PC-9 (cell line): ENCODE data around the gene JAK3. TPM values are rescaled to one million over a fixed set of nuclear protein-coding genes. Genes with fewer than 3 reads are reported as not detected.

Experiments used
- BruUV-seq: library from RNA; stranded (reverse); fragments of 400-500 nt; replicated peaks from 2 replicates; lab custom pipeline; 2021; lab: Mats Ljungman, UMichigan
- CTCF ChIA-PET: fragments of 300-600 bp; sonication (Branson Sonifier 250); formaldehyde crosslinking; loops from one replicate; lab custom pipeline; 2022; ENCODE audit warnings: antibody characterized with exemption; lab: Charles Lee
- POLR2A ChIA-PET: fragments of 300-600 bp; sonication (Branson Sonifier 250); formaldehyde crosslinking; loops from one replicate; lab custom pipeline; 2022; ENCODE audit warnings: antibody characterized with exemption; ENCODE audit not compliant: unreplicated experiment; lab: Charles Lee
- DNase-seq, 2 experiments: peaks; one replicate each; pipeline versions ENCODE4 v3.0.0 to v3.0.0-alpha.2; 2015 to 2022; ENCODE audit warnings: mixed read lengths in 1 of 2
- H2AFZ ChIP-seq: fragments of 200-600 bp; sonication (generic); 2 replicates; pipeline ENCODE4 v1.8.1; 2017; ENCODE audit warnings: antibody characterized with exemption
- H3F3A ChIP-seq: fragments of 200-600 bp; sonication (generic); 2 replicates; pipeline ENCODE4 v1.8.1; 2017; ENCODE audit warnings: antibody characterized with exemption, mild to moderate bottlenecking, low read depth; ENCODE audit not compliant: insufficient read depth
- H3K27ac ChIP-seq: fragments of 200-600 bp; sonication (generic); 2 replicates; pipeline ENCODE4 v1.6.1; 2016; ENCODE audit warnings: mixed run types
- H3K27me3 ChIP-seq: fragments of 200-600 bp; sonication (generic); 2 replicates; pipeline ENCODE4 v1.6.1; 2016; ENCODE audit warnings: low read depth, mixed run types; ENCODE audit not compliant: insufficient read depth
- H3K36me3 ChIP-seq: fragments of 200-600 bp; sonication (generic); 2 replicates; pipeline ENCODE4 v1.6.1; 2016; ENCODE audit warnings: low read depth, mixed run types
- H3K4me1 ChIP-seq: fragments of 200-600 bp; sonication (generic); replicated peaks from 2 replicates; pipeline ENCODE4 v1.6.1; 2016; ENCODE audit warnings: mixed run types; ENCODE audit not compliant: insufficient read depth
- H3K4me2 ChIP-seq: fragments of 200-600 bp; sonication (generic); 2 replicates; pipeline ENCODE4 v1.6.1; 2017; ENCODE audit warnings: mixed run types
- H3K4me3 ChIP-seq: fragments of 200-600 bp; sonication (generic); 2 replicates; pipeline ENCODE4 v1.6.1; 2016; ENCODE audit warnings: mixed run types
- H3K79me2 ChIP-seq: fragments of 200-600 bp; sonication (generic); 2 replicates; pipeline ENCODE4 v1.6.1; 2017; ENCODE audit warnings: low read depth, mixed run types
- H3K9me2 ChIP-seq: fragments of 200-600 bp; sonication (generic); 2 replicates; pipeline ENCODE4 v1.8.1; 2017; ENCODE audit warnings: mild to moderate bottlenecking; ENCODE audit not compliant: insufficient read depth
- H3K9me3 ChIP-seq: fragments of 200-600 bp; sonication (generic); 2 replicates; pipeline ENCODE4 v1.8.1; 2016; ENCODE audit warnings: low read depth; ENCODE audit not compliant: insufficient read depth
- H4K20me1 ChIP-seq: fragments of 200-600 bp; sonication (generic); 2 replicates; pipeline ENCODE4 v1.8.1; 2017; ENCODE audit not compliant: insufficient read depth
- EZH2 ChIP-seq: fragments of 200-600 bp; sonication (generic); IDR thresholded peaks from 2 replicates; pipeline ENCODE4 v1.8.0; 2017; ENCODE audit warnings: antibody characterized with exemption, low read depth
- intact Hi-C: fragments of 100-400 bp; cut with micrococcal nuclease; formaldehyde crosslinking; loops from one replicate; pipeline ENCODE4 v1.10.0; 2022; ENCODE audit not compliant: unreplicated experiment
- total RNA-seq: library from RNA; stranded (reverse); gene quantifications from 2 replicates; pipeline ENCODE4 v1.2.3, GENCODE V29; 2021
- TF ChIP-seq, protein P1 (sequence below): fragments of 200-600 bp; sonication (generic); conservative IDR thresholded peaks from 2 replicates; pipeline ENCODE4 v1.6.1; 2017; ENCODE audit warnings: mixed run types, antibody characterized with exemption, mild to moderate bottlenecking, moderate library complexity

Gene JAK3
- total RNA-seq, 1 experiment from 2014 or later, result 13.5 TPM

DNA sequence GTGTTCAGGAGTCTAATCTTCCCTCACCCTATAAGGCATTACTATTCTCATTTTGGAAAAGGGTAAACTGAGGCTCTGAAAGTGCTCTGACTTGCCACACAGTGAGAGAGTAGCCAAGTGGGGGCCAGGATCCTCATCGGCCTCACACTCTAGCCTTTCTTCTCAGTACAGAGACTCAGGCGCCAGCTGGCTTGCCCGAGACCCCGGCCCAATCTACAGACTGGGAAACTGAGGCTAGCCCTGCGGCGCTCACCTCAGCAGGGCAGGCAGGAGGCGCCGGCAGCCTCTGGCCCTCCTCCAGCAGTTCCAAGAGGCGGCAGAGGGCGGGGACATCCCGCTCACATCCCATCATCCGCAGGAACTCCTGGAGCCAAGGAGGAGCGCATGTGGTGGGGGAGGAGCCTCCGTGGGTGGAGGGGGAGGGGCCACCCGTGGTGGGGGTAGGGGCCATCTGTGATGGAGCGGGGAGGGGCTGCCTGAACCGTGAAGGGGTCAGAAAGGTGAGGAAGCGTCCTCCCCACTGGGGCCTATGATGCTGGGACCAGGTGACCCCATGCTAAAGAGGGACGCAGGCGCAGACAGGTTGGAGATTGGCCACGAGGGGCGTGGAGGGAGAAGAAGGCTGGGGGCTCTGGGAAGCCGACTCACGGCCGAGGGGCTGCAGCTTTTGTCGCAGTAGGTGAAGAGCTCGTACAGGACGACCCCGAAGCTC, 17.8 kb downstream of the JAK3 start:
- no peaks in the 10 kb centered on the region for H3K36me3 ChIP-seq
- H3K4me2 ChIP-seq, result peak overlapping the region; percentile 86
- peak overlapping the region; percentile 62 for H3K27ac ChIP-seq
- peak overlapping the region; percentile 67 for H3K4me3 ChIP-seq
- ChIA-PET POLR2A (interaction anchor here (0.5 to 1.0 kb wide), 4 partner anchors 12 to 358 kb away, joined by 3 to 19 read pairs (median 6); partner anchors contain the start of gene B3GNT3), CTCF (interaction anchor here (1.3 kb wide), 1 partner anchor 12 kb away, joined by 3 read pairs; no protein-coding TSS in a partner anchor)
- no peaks in the 10 kb centered on the region for H3K9me3 ChIP-seq
- peaks cover 8% of the 10 kb centered on the region for H3K4me1 ChIP-seq
- peaks cover 20% of the 10 kb centered on the region for H3F3A ChIP-seq
- intact Hi-C loops, result loop anchor here (1.0 to 2.0 kb wide), 2 partner anchors 12 to 33 kb away; no protein-coding TSS in a partner anchor
- no peak for TF ChIP-seq EZH2
- TF ChIP-seq, protein P1, sequence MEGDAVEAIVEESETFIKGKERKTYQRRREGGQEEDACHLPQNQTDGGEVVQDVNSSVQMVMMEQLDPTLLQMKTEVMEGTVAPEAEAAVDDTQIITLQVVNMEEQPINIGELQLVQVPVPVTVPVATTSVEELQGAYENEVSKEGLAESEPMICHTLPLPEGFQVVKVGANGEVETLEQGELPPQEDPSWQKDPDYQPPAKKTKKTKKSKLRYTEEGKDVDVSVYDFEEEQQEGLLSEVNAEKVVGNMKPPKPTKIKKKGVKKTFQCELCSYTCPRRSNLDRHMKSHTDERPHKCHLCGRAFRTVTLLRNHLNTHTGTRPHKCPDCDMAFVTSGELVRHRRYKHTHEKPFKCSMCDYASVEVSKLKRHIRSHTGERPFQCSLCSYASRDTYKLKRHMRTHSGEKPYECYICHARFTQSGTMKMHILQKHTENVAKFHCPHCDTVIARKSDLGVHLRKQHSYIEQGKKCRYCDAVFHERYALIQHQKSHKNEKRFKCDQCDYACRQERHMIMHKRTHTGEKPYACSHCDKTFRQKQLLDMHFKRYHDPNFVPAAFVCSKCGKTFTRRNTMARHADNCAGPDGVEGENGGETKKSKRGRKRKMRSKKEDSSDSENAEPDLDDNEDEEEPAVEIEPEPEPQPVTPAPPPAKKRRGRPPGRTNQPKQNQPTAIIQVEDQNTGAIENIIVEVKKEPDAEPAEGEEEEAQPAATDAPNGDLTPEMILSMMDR, result peak; percentile 35; the same call in 1 of the 2 replicates
- TSS peak; percentile 30 for BruUV-seq
- no peaks in the 10 kb centered on the region for H3K27me3 ChIP-seq
- 0 out of 2 replicates have a peak, but pooled peaks cover 3% of the 10 kb centered on the region for H3K79me2 ChIP-seq
- DNase-seq, result peak; percentile 72 to 82
- peak overlapping the region; percentile 81 for H2AFZ ChIP-seq
- no peaks in the 10 kb centered on the region for H4K20me1 ChIP-seq
- H3K9me2 ChIP-seq, result no peaks in the 10 kb centered on the region

- no peaks in the 10 kb centered on the region for H4K20me1 ChIP-seq
- no peaks in the 10 kb centered on the region for H3K9me3 ChIP-seq
- BruUV-seq, result no TSS peak
- no peak overlapping the region for H3K4me2 ChIP-seq
- no peaks in the 10 kb centered on the region for H3K27me3 ChIP-seq
- TF ChIP-seq, protein P1, result no peak
- TF ChIP-seq EZH2, result no peak
- intact Hi-C loops, result no loop called here
- DNase-seq, result no peak
- H3K27ac ChIP-seq, result no peak overlapping the region
- H3K79me2 ChIP-seq, result 0 out of 2 replicates have a peak, but pooled peaks cover 3% of the 10 kb centered on the region
- H3F3A ChIP-seq, result peaks cover 11% of the 10 kb centered on the region
- no peaks in the 10 kb centered on the region for H3K9me2 ChIP-seq
- no peak overlapping the region for H2AFZ ChIP-seq
- H3K36me3 ChIP-seq, result no peaks in the 10 kb centered on the region
- H3K4me3 ChIP-seq, result no peak overlapping the region
- H3K4me1 ChIP-seq, result peaks cover 8% of the 10 kb centered on the region
- ChIA-PET POLR2A (interaction anchor here (0.5 to 0.7 kb wide), 2 partner anchors 398 to 741 kb away, joined by 3 to 4 read pairs; no protein-coding TSS in a partner anchor), CTCF (no interaction called here)
These were observed 21.2 kb downstream of the JAK3 start for GRCh38 chr19:17826508-17827056.

GRCh38 chr19:17824339-17824738, 23.4 kb downstream of the JAK3 start:
- peaks cover 2% of the 10 kb centered on the region for H3K4me1 ChIP-seq
- no peak overlapping the region for H3K4me2 ChIP-seq
- H3K36me3 ChIP-seq, result no peaks in the 10 kb centered on the region
- H3K4me3 ChIP-seq, result no peak overlapping the region
- no peaks in the 10 kb centered on the region for H3K9me3 ChIP-seq
- peaks cover 11% of the 10 kb centered on the region for H3F3A ChIP-seq
- no peak for DNase-seq
- ChIA-PET POLR2A (no interaction called here), CTCF (no interaction called here)
- H3K9me2 ChIP-seq, result no peaks in the 10 kb centered on the region
- no TSS peak for BruUV-seq
- TF ChIP-seq, protein P1, result no peak
- no peak for TF ChIP-seq EZH2
- H3K79me2 ChIP-seq, result no peaks in the 10 kb centered on the region
- intact Hi-C loops, result no loop called here
- H2AFZ ChIP-seq, result no peak overlapping the region
- H3K27me3 ChIP-seq, result no peaks in the 10 kb centered on the region
- H3K27ac ChIP-seq, result no peak overlapping the region
- no peaks in the 10 kb centered on the region for H4K20me1 ChIP-seq
